Endodermal cell (in vitro differentiated cells): Measurements from ENCODE around the gene MMP8. TPM values are rescaled to one million over a fixed set of nuclear protein-coding genes. Genes with fewer than 3 reads are reported as not detected.

ENCODE experiments used
- DNase-seq: peaks from one replicate; pipeline ENCODE4 v3.0.0-alpha.2; 2017
- H3K27ac ChIP-seq: 2 replicates; pipeline ENCODE4 v1.5.1; 2013; ENCODE audit warnings: mild to moderate bottlenecking, low read depth, low read length, moderate library complexity
- H3K27me3 ChIP-seq: 2 replicates; pipeline ENCODE4 v1.6.1; 2013; ENCODE audit warnings: mild to moderate bottlenecking, low read length, moderate library complexity; ENCODE audit not compliant: insufficient read depth, control insufficient read depth, poor library complexity, severe bottlenecking
- H3K36me3 ChIP-seq: 2 replicates; pipeline ENCODE4 v1.7.0; 2013; ENCODE audit warnings: mild to moderate bottlenecking, low read length, moderate library complexity; ENCODE audit not compliant: control insufficient read depth, insufficient read depth
- H3K4me1 ChIP-seq: one replicate; pipeline ENCODE4 v1.7.0; 2013; ENCODE audit warnings: low read length; ENCODE audit not compliant: control insufficient read depth, insufficient read depth
- H3K4me3 ChIP-seq: 2 replicates; pipeline ENCODE4 v1.5.1; 2013; ENCODE audit warnings: mild to moderate bottlenecking, low read length, moderate library complexity
- H3K9ac ChIP-seq: 2 replicates; pipeline ENCODE4 v1.6.1; 2013; ENCODE audit warnings: mild to moderate bottlenecking, low read length, moderate library complexity; ENCODE audit not compliant: poor library complexity, severe bottlenecking; ENCODE audit errors: extremely low read depth
- H3K9me3 ChIP-seq: 2 replicates; pipeline ENCODE4 v1.6.1; 2013; ENCODE audit warnings: mild to moderate bottlenecking, low read length, moderate library complexity; ENCODE audit not compliant: control insufficient read depth
- H3K27ac Mint-ChIP-seq: 2 replicates; pipeline ENCODE4 v1.8.0; 2020; ENCODE audit warnings: mixed read lengths
- H3K27me3 Mint-ChIP-seq: 2 replicates; pipeline ENCODE4 v1.8.0; 2021; ENCODE audit warnings: mild to moderate bottlenecking, mixed read lengths; ENCODE audit not compliant: insufficient read depth
- H3K36me3 Mint-ChIP-seq: 2 replicates; pipeline ENCODE4 v1.8.0; 2020; ENCODE audit warnings: low read depth, mixed read lengths
- H3K4me1 Mint-ChIP-seq: 2 replicates; pipeline ENCODE4 v1.8.0; 2020; ENCODE audit warnings: mixed read lengths
- H3K4me3 Mint-ChIP-seq: 2 replicates; pipeline ENCODE4 v1.8.0; 2020; ENCODE audit warnings: mild to moderate bottlenecking, moderate library complexity, mixed read lengths
- H3K9me3 Mint-ChIP-seq: 2 replicates; pipeline ENCODE4 v1.8.0; 2020; ENCODE audit warnings: mild to moderate bottlenecking, mixed read lengths
- total RNA-seq, 2 donors: library from RNA; stranded (reverse); fragmentation: NEBNext Ultra II Directional in 1 of 2; extraction: Animal tissue kit (Norgen Biotek cat#: 25700) in 1 of 2; gene quantifications; 2 replicates in 1 of 2; 3 replicates in 1 of 2; pipeline ENCODE4 v1.2.1, GENCODE V29; 2021
- TF ChIP-seq, protein P1 (sequence below): fragments of 200-600 bp; sonication (generic); conservative IDR thresholded peaks from 2 replicates; pipeline ENCODE4 v1.5.0; 2021; ENCODE audit warnings: antibody characterized with exemption, mild to moderate bottlenecking

MMP8 gene
- total RNA-seq, 2 donors from 2014 or later, result not detected

- Mint-ChIP-seq H3K4me3 (no peak overlapping the region), H3K4me1 (peaks cover 2% of the 10 kb centered on the region), H3K27ac (no peak overlapping the region), H3K27me3 (no peaks in the 10 kb centered on the region), H3K9me3 (no peaks in the 10 kb centered on the region), H3K36me3 (no peaks in the 10 kb centered on the region)
- Histone ChIP-seq H3K9me3 (no peaks in the 10 kb centered on the region), H3K27me3 (no peaks in the 10 kb centered on the region), H3K4me3 (no peak overlapping the region), H3K27ac (no peak overlapping the region), H3K36me3 (no peaks in the 10 kb centered on the region), H3K9ac (no peak overlapping the region), H3K4me1 (no peaks in the 10 kb centered on the region)
- TF ChIP-seq, protein P1, sequence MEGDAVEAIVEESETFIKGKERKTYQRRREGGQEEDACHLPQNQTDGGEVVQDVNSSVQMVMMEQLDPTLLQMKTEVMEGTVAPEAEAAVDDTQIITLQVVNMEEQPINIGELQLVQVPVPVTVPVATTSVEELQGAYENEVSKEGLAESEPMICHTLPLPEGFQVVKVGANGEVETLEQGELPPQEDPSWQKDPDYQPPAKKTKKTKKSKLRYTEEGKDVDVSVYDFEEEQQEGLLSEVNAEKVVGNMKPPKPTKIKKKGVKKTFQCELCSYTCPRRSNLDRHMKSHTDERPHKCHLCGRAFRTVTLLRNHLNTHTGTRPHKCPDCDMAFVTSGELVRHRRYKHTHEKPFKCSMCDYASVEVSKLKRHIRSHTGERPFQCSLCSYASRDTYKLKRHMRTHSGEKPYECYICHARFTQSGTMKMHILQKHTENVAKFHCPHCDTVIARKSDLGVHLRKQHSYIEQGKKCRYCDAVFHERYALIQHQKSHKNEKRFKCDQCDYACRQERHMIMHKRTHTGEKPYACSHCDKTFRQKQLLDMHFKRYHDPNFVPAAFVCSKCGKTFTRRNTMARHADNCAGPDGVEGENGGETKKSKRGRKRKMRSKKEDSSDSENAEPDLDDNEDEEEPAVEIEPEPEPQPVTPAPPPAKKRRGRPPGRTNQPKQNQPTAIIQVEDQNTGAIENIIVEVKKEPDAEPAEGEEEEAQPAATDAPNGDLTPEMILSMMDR, result no peak
- no peak for DNase-seq
Measured at GRCh38 chr11:102662607-102663006, 62.1 kb downstream of the MMP8 start.

Other genes with a start within 250 kb of the MMP8 start
- not detected for gene MMP7, start 194.2 kb downstream of the MMP8 start, total RNA-seq
- not detected for gene MMP20, start 99.6 kb downstream of the MMP8 start, total RNA-seq
- gene MMP27, start 19.2 kb downstream of the MMP8 start, total RNA-seq, result not detected
- gene MMP10, start 55.7 kb upstream of the MMP8 start, total RNA-seq, result not detected
- gene MMP1, start 73.2 kb upstream of the MMP8 start, total RNA-seq, result not detected
- gene MMP3, start 118.7 kb upstream of the MMP8 start, total RNA-seq, result not detected
- gene MMP12, start 150.0 kb upstream of the MMP8 start, total RNA-seq, result not detected
- gene MMP13, start 230.8 kb upstream of the MMP8 start, total RNA-seq, result not detected